Nucleus accumbens (tissue), 56 donors: Measurements from ENCODE around the gene GDPD4.

Experiments used
- DNase-seq, 56 donors: peaks; one replicate each; lab custom pipeline; 2025; lab: John Stamatoyannopoulos, UW

GDPD4 gene

GRCh38 chr11:77207019-77207485 is 94.4 kb downstream of the GDPD4 start:
- no peak for DNase-seq

- DNase-seq: no peak
Measured at GRCh38 chr11:77206264-77207018, 95.0 kb downstream of the GDPD4 start.

- DNase-seq: no peak
Measured at GRCh38 chr11:77205467-77206263, 95.8 kb downstream of the GDPD4 start.

GRCh38 chr11:77204754-77205466 is 96.6 kb downstream of the GDPD4 start:
- no peak for DNase-seq

- DNase-seq: no peak
Measured at GRCh38 chr11:77203901-77204753, 97.4 kb downstream of the GDPD4 start.

- DNase-seq: no peak
Measured at GRCh38 chr11:77202941-77203900, 98.3 kb downstream of the GDPD4 start.

- no peak for DNase-seq
Measured at GRCh38 chr11:77201991-77202841, 99.3 kb downstream of the GDPD4 start.

- DNase-seq: no peak
Measured at GRCh38 chr11:77201370-77201769, 100.1 kb downstream of the GDPD4 start.

GRCh38 chr11:77200351-77201268 is 100.9 kb downstream of the GDPD4 start:
- no peak for DNase-seq

- no peak for DNase-seq
Measured at GRCh38 chr11:77199137-77199745, 102.2 kb downstream of the GDPD4 start.

- no peak for DNase-seq
Measured at GRCh38 chr11:77198440-77198849, 103.0 kb downstream of the GDPD4 start.

- no peak for DNase-seq
Measured at GRCh38 chr11:77197626-77198320, 103.7 kb downstream of the GDPD4 start.

- no peak for DNase-seq
Measured at GRCh38 chr11:77196961-77197360, 104.5 kb downstream of the GDPD4 start.

GRCh38 chr11:77195071-77195755 is 106.3 kb downstream of the GDPD4 start:
- DNase-seq: no peak
